Choroid plexus epithelial cell (primary cell): ENCODE results near the gene SEZ6.

ENCODE experiments used
- DNase-seq: peaks from one replicate; pipeline ENCODE4 v3.0.0-alpha.2; 2010; ENCODE audit warnings: low read depth
- H3K4me3 ChIP-seq: 2 replicates; pipeline ENCODE4 v1.5.1; 2011; ENCODE audit warnings: low read depth, mild to moderate bottlenecking, control low read depth, low read length, moderate library complexity
- CTCF ChIP-seq: conservative IDR thresholded peaks from 2 replicates; pipeline ENCODE4 v1.5.1; 2011; ENCODE audit warnings: low read depth, mild to moderate bottlenecking, control low read depth, inconsistent platforms, low read length, moderate library complexity

SEZ6 gene

GRCh38 chr17:29010586-29010985 lies 4.8 kb upstream of the SEZ6 start:
- no peak for TF ChIP-seq CTCF
- DNase-seq, result no peak
- H3K4me3 ChIP-seq, result no peak overlapping the region

GRCh38 chr17:29010129-29010528 lies 4.3 kb upstream of the SEZ6 start:
- no peak overlapping the region for H3K4me3 ChIP-seq
- no peak for DNase-seq
- no peak for TF ChIP-seq CTCF

GRCh38 chr17:29008591-29008990 lies 2.8 kb upstream of the SEZ6 start:
- no peak overlapping the region for H3K4me3 ChIP-seq
- no peak for DNase-seq
- TF ChIP-seq CTCF, result no peak

- no peak overlapping the region for H3K4me3 ChIP-seq
- TF ChIP-seq CTCF, result no peak
- no peak for DNase-seq
Measured at GRCh38 chr17:29007860-29008455, 2.1 kb upstream of the SEZ6 start.

GRCh38 chr17:29007456-29007855 lies 1.6 kb upstream of the SEZ6 start:
- DNase-seq, result no peak
- H3K4me3 ChIP-seq, result no peak overlapping the region
- no peak for TF ChIP-seq CTCF

- no peak for TF ChIP-seq CTCF
- H3K4me3 ChIP-seq, result no peak overlapping the region
- DNase-seq, result peak; percentile 37
Measured at GRCh38 chr17:29004081-29004692, 1.6 kb downstream of the SEZ6 start.

GRCh38 chr17:29003289-29003688 lies 2.5 kb downstream of the SEZ6 start:
- TF ChIP-seq CTCF, result no peak
- H3K4me3 ChIP-seq, result no peak overlapping the region
- no peak for DNase-seq
